ENCODE results near the gene TRUB1.

Gene TRUB1

DNA sequence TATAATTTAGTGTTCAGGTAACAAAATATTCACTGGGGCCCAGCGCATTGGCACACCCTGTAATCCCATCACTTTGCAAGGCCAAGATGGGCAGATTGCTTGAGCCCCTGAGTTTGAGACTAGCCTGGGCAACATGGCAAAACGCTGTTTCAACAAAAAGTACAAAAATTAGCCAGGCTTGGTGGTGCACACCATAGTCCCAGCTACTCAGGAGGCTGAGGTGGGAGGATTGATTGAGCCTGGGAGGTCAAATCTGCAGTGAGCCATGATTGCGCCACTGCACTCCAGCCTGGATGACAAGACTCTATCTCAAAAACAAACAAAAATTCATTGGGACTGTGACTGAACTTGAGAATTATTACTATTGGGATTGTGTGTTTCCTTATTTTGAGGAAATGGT, 40.4 kb upstream of the TRUB1 start:
- Histone ChIP-seq H4K20me1 (ENCODE audit: insufficient read depth, low read length) (no peaks in the 10 kb centered on the region), H3K27ac (ENCODE audit: low read length) (no peak overlapping the region), H3K36me3 (ENCODE audit: insufficient read depth, low read length) (no peaks in the 10 kb centered on the region), H3K4me3 (ENCODE audit: low read depth in 1 of 2, low read length in 2 of 2) (no peak overlapping the region), H3K27me3 (ENCODE audit: insufficient read depth, low read length, poor library complexity) (peaks cover 4% of the 10 kb centered on the region), H2AFZ (ENCODE audit: low read depth, low read length) (no peak overlapping the region), H3K79me2 (ENCODE audit: insufficient read depth, low read length) (no peaks in the 10 kb centered on the region), H3K9ac (ENCODE audit: low read depth, low read length) (no peak overlapping the region), H3K9me3 (ENCODE audit: insufficient read depth, low read length, severe bottlenecking) (no peaks in the 10 kb centered on the region), H3K4me2 (ENCODE audit: insufficient read depth, low read length) (no peak overlapping the region), H3K4me1 (ENCODE audit: insufficient read depth, low read length) (no peaks in the 10 kb centered on the region)
- TF ChIP-seq, protein P1, sequence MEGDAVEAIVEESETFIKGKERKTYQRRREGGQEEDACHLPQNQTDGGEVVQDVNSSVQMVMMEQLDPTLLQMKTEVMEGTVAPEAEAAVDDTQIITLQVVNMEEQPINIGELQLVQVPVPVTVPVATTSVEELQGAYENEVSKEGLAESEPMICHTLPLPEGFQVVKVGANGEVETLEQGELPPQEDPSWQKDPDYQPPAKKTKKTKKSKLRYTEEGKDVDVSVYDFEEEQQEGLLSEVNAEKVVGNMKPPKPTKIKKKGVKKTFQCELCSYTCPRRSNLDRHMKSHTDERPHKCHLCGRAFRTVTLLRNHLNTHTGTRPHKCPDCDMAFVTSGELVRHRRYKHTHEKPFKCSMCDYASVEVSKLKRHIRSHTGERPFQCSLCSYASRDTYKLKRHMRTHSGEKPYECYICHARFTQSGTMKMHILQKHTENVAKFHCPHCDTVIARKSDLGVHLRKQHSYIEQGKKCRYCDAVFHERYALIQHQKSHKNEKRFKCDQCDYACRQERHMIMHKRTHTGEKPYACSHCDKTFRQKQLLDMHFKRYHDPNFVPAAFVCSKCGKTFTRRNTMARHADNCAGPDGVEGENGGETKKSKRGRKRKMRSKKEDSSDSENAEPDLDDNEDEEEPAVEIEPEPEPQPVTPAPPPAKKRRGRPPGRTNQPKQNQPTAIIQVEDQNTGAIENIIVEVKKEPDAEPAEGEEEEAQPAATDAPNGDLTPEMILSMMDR (IDR thresholded peaks at IDR 0.05; ENCODE audit: borderline replicate concordance, extremely low read depth, low read length, poor library complexity, severe bottlenecking), result no peak
- no peak for TF ChIP-seq EZH2 (IDR thresholded peaks at IDR 0.05; ENCODE audit: borderline replicate concordance, low read depth, low read length, severe bottlenecking)
- ATAC-seq (ENCODE audit: insufficient read depth, low read depth) (no peak), DNase-seq (no peak)

DNA sequence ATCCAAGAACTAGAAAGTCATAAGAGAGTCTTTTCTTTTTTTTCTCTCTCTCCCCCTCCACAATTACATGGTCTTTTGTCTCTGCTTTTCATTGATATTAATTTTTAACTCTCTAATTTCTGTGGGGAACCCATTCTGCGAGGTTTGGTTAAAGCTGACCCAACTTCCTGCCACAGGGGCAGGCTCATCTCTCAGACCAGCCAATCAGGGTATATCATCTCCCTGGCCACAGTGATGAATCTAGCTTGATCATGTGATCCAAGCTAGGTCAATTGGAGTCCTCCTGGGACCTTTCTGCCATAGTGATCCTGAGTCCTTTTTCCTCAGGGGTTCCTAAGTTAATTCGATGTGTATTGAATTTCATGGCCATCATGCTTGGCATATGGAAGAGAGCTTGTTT, 38.0 kb upstream of the TRUB1 start:
- Histone ChIP-seq H3K4me3 (ENCODE audit: low read depth in 1 of 2, low read length in 2 of 2) (no peak overlapping the region), H3K27me3 (ENCODE audit: insufficient read depth, low read length, poor library complexity) (no peaks in the 10 kb centered on the region), H3K4me1 (ENCODE audit: insufficient read depth, low read length) (no peaks in the 10 kb centered on the region), H2AFZ (ENCODE audit: low read depth, low read length) (no peak overlapping the region), H3K79me2 (ENCODE audit: insufficient read depth, low read length) (no peaks in the 10 kb centered on the region), H3K4me2 (ENCODE audit: insufficient read depth, low read length) (no peak overlapping the region), H3K27ac (ENCODE audit: low read length) (no peak overlapping the region), H4K20me1 (ENCODE audit: insufficient read depth, low read length) (no peaks in the 10 kb centered on the region), H3K9me3 (ENCODE audit: insufficient read depth, low read length, severe bottlenecking) (no peaks in the 10 kb centered on the region), H3K9ac (ENCODE audit: low read depth, low read length) (no peak overlapping the region), H3K36me3 (ENCODE audit: insufficient read depth, low read length) (no peaks in the 10 kb centered on the region)
- no peak for DNase-seq
- ATAC-seq (ENCODE audit: insufficient read depth, low read depth), result no peak
- TF ChIP-seq, protein P1 (IDR thresholded peaks at IDR 0.05; ENCODE audit: borderline replicate concordance, extremely low read depth, low read length, poor library complexity, severe bottlenecking), result no peak
- TF ChIP-seq EZH2 (IDR thresholded peaks at IDR 0.05; ENCODE audit: borderline replicate concordance, low read depth, low read length, severe bottlenecking), result no peak

DNA sequence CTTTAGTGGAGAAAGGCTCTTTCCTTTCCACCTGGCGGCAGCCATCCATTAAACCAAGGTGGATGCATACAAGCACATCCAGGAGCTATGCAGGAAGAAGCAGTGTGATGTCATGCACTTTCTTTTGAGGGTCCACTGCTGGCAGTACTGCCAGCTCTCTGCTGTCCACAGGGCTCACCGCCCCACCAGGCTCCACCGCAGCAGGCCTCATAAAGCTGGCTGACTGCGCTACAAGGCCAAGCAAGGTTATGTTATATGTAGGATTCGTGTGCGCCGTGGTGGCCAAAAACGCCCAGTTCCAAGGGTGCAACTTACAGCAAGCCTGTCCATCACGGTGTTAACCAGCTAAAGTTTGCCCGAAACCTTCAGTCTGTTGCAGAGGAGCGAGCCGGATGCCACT, 37.3 kb upstream of the TRUB1 start:
- no peaks in the 10 kb centered on the region for H3K4me1 ChIP-seq (ENCODE audit: insufficient read depth, low read length)
- H3K4me3 ChIP-seq (ENCODE audit: low read depth in 1 of 2, low read length in 2 of 2), result no peak overlapping the region
- H3K36me3 ChIP-seq (ENCODE audit: insufficient read depth, low read length), result no peaks in the 10 kb centered on the region
- H3K9me3 ChIP-seq (ENCODE audit: insufficient read depth, low read length, severe bottlenecking), result no peaks in the 10 kb centered on the region
- H3K27me3 ChIP-seq (ENCODE audit: insufficient read depth, low read length, poor library complexity), result peaks cover 4% of the 10 kb centered on the region
- TF ChIP-seq, protein P1 (IDR thresholded peaks at IDR 0.05; ENCODE audit: borderline replicate concordance, extremely low read depth, low read length, poor library complexity, severe bottlenecking), result no peak
- no peak for TF ChIP-seq EZH2 (IDR thresholded peaks at IDR 0.05; ENCODE audit: borderline replicate concordance, low read depth, low read length, severe bottlenecking)
- no peak overlapping the region for H3K27ac ChIP-seq (ENCODE audit: low read length)
- no peak overlapping the region for H2AFZ ChIP-seq (ENCODE audit: low read depth, low read length)
- H3K9ac ChIP-seq (ENCODE audit: low read depth, low read length), result no peak overlapping the region
- no peak overlapping the region for H3K4me2 ChIP-seq (ENCODE audit: insufficient read depth, low read length)
- no peaks in the 10 kb centered on the region for H4K20me1 ChIP-seq (ENCODE audit: insufficient read depth, low read length)
- ATAC-seq (ENCODE audit: insufficient read depth, low read depth) (no peak), DNase-seq (no peak)
- H3K79me2 ChIP-seq (ENCODE audit: insufficient read depth, low read length), result no peaks in the 10 kb centered on the region

DNA sequence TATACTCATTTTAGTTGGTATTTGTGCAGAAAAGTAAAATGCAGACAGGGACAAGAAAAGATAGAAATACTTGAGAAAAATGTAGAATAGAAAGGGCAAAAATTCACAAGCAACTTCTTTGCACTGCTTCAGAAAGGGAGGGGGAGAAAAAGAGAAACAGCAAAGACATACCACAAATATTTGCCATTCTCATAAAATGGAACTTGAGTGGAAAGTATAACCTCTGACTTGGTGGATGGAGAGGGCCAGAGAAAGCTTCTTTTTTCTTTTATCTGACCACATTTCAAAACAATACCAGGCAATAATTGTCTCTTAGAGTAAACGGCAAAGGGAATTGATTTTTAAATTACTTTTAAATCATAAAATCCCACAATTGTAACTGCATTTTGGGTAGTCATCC, 35.8 kb upstream of the TRUB1 start:
- TF ChIP-seq, protein P1 (IDR thresholded peaks at IDR 0.05; ENCODE audit: borderline replicate concordance, extremely low read depth, low read length, poor library complexity, severe bottlenecking), result no peak
- no peak for TF ChIP-seq EZH2 (IDR thresholded peaks at IDR 0.05; ENCODE audit: borderline replicate concordance, low read depth, low read length, severe bottlenecking)

More for the DNA sequence above, 35.8 kb upstream of the TRUB1 start:
- Histone ChIP-seq H2AFZ (ENCODE audit: low read depth, low read length) (no peak overlapping the region), H3K9ac (ENCODE audit: low read depth, low read length) (no peak overlapping the region), H3K79me2 (ENCODE audit: insufficient read depth, low read length) (no peaks in the 10 kb centered on the region), H3K27ac (ENCODE audit: low read length) (no peak overlapping the region), H3K4me1 (ENCODE audit: insufficient read depth, low read length) (no peaks in the 10 kb centered on the region), H3K4me3 (ENCODE audit: low read depth in 1 of 2, low read length in 2 of 2) (no peak overlapping the region), H3K27me3 (ENCODE audit: insufficient read depth, low read length, poor library complexity) (peaks cover 5% of the 10 kb centered on the region), H3K36me3 (ENCODE audit: insufficient read depth, low read length) (no peaks in the 10 kb centered on the region), H3K9me3 (ENCODE audit: insufficient read depth, low read length, severe bottlenecking) (no peaks in the 10 kb centered on the region), H4K20me1 (ENCODE audit: insufficient read depth, low read length) (no peaks in the 10 kb centered on the region), H3K4me2 (ENCODE audit: insufficient read depth, low read length) (no peak overlapping the region)
- no peak for DNase-seq
- ATAC-seq (ENCODE audit: insufficient read depth, low read depth), result no peak

Measured in DND-41 (cell line).